HG03097 (cell line): ENCODE results near the gene STUB1.

Experiments used
- ATAC-seq: cut with Tn5 transposase; IDR thresholded peaks from one replicate; pipeline ENCODE4 v1.9.1; 2021; ENCODE audit not compliant: unreplicated experiment, low FRiP score

STUB1 gene

DNA sequence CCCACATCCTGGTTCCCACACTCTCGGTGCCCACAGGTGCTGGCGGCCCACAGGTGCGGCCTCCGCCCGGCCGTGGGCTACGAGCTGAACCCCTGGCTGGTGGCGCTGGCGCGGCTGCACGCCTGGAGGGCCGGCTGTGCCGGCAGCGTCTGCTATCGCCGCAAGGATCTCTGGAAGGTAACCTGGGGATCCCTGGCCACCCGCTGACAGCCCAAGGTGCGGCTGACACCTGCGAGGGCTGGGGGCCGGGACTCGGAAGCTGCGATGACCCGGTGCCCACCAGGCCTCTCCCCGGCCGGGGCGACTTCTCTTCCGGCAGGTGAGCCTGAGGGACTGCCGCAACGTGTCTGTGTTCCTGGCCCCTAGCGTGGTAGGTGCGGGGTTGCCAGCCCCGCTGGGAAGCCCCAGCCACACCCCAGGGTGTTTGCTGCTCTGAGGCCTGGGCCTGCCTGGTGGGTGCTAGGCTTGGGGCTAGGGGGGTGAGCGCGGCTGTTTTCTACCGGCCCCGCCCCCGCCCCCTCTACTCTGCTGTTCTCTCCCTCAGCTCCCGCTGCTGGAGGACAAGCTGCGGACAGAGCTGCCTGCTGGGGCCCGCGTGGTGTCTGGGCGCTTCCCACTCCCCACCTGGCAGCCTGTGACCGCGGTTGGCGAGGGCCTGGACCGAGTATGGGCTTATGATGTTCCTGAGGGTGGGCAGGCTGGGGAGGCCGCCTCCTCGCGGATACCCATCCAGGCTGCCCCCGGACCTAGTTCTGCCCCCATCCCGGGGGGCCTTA is 41.7 kb downstream of the STUB1 start:
- no peak for ATAC-seq

GRCh38 chr16:722835-723633 is 42.8 kb downstream of the STUB1 start:
- no peak for ATAC-seq

DNA sequence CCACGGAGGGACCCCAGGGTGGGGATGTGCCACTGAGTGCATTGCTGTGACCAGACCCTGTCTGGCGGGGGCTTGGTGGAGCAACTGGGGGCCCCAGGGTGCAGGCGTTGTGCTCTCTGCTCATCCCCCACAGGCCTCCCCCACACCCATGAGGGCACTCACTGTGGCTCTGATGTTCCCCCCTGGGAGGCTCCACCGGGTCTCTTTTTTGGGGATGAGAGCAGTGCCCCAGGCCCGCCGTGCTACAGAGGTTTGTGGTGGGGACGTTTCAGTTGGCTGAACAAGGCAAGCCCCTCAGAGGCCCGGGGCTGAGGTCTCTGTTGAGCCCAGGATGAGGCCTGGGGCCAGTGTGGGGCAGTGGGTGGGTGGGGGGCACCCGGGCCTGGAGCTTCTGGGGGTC is 43.5 kb downstream of the STUB1 start:
- no peak for ATAC-seq

- no peak for ATAC-seq
Observed at GRCh38 chr16:724188-725040, 44.2 kb downstream of the STUB1 start.

DNA sequence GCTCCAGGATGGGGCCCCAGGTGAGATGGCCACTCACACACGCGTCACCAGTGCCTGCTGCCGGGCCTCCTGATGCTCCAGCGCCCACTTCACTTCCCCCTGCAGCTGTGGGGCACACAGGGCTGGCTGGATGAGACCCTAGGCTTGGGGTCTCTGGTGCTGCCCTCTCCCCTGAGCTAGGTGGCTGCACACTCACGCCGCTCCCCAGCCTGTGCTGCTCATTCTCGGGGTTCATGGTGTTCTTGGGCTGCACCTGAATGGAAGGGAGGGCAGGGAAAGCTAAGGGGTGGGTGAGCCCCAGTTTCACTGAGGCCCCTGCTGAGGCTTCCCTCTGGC is 44.8 kb downstream of the STUB1 start:
- no peak for ATAC-seq

DNA sequence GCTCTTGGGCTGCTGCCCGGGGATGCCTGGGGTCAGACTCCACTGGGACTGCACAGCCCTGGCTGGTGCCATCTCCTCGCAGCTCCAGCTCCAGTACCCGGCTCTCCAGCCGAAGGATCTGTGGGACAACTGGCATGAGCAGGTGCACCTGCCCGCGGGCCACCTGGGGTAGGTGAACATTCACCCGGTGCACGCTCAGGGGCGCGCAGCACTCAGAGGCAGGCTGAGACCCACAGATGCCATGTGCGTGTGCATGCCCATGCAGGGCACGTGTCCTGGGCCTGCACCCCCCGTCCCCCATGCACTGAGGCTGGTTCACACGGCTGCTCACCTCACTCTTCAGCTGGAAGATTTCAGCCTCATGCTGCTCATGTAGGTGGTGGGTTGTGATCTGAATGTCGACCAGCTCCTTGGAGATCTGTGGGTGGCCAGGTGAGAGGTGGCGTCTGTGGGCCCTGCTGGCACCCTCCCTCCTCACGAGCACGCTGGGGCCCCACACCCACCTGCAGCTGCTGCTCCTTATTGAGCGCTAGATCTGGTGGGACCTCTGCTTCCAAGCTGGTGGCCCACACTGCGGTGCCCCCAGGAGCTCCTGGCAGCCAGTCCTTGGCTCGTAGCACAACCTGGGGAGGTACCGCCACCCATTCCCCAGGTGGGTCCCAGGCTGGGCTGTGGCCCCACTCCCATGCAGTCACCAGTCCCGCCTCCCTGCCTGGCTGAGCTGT is 45.4 kb downstream of the STUB1 start:
- no peak for ATAC-seq

DNA sequence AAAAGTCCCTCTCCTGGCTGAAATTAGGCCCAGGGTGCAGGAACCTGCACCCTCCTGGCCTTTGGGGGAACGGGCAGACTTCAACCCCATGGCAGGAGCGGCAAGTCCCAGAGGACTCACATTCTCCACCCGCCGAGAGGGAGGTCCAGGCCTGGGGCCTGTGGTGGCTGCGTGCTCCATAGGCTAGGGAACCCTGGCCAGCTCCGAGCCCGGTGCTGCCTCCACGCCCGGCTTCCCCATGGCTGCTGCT is 45.9 kb downstream of the STUB1 start:
- ATAC-seq: no peak

- ATAC-seq: no peak
Observed at GRCh38 chr16:726438-727290, 46.5 kb downstream of the STUB1 start, which contains the start of the genes CCDC78 and HAGHL. TSS of gene CCDC78 (minus strand) at chr16:726443. CDS start at chr16:726367, 76 bp downstream. TSS of gene HAGHL (plus strand) at chr16:727106. CDS start at chr16:727510, 404 bp downstream.

DNA sequence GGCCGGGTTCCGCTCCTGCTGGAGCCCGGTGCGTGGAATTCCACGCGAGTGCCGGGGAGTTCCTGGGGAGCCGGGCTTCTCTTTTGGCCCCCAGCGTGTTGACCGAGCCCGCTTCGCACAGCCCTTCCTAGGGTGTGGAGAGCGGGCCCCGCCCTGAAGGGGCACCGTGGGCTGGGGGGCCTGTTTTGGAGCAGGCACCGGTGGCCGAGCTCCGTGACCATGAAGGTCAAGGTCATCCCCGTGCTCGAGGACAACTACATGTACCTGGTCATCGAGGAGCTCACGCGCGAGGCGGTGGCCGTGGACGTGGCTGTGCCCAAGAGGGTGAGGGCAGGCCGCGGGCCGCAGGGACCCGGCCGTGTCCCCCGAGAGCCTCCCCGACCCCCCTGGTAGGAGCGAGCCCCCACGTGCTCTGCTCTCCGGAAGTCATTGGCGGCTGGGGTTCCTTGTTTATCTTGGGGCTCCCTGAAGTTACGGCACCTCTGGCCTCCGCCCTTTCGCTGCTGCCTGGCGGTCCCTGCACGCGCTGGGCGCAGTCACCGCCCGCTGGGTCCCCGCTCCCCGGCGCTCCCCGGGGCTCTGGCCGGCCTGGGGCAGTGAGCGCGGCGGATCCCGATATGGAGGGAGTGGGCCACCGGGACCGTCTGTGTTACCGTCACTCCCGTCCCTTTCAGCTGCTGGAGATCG is 47.2 kb downstream of the STUB1 start:
- ATAC-seq: no peak

GRCh38 chr16:728131-728889 is 48.1 kb downstream of the STUB1 start:
- ATAC-seq: peak; percentile 25

DNA sequence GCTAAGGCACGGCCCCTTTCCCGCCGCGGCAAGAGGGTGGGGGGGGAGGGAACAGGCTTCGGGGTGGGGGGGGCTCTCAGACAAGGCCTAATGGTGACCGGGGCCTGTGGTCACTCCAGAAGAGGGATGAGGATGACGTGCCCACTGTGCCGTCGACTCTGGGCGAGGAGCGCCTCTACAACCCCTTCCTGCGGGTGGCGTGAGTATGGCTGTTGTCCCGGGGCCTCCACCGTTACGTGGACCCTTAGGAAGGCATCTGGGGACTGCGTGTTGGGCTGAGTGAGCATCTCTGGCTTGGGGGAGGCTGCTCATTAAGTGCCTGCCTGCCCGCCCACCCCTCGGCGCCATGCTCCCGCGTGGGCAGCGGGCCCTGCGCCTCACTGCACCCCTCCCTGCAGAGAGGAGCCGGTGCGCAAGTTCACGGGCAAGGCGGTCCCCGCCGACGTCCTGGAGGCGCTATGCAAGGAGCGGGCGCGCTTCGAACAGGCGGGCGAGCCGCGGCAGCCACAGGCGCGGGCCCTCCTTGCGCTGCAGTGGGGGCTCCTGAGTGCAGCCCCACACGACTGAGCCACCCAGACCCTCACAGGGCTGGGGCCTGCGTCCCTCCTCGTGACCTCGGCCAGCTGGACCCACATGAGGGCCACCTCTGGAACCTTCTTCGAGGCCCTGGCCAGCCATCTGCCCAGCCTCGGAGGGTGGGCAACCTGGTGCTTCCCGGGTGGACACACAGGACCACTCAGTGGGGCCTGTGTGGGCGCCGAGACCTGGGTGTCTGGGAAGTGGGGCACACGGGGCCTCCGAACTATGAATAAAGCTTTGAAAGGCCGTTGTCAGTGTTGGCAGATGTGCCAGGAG is 48.9 kb downstream of the STUB1 start:
- ATAC-seq: no peak

GRCh38 chr16:729768-730665 is 49.8 kb downstream of the STUB1 start:
- ATAC-seq: no peak

DNA sequence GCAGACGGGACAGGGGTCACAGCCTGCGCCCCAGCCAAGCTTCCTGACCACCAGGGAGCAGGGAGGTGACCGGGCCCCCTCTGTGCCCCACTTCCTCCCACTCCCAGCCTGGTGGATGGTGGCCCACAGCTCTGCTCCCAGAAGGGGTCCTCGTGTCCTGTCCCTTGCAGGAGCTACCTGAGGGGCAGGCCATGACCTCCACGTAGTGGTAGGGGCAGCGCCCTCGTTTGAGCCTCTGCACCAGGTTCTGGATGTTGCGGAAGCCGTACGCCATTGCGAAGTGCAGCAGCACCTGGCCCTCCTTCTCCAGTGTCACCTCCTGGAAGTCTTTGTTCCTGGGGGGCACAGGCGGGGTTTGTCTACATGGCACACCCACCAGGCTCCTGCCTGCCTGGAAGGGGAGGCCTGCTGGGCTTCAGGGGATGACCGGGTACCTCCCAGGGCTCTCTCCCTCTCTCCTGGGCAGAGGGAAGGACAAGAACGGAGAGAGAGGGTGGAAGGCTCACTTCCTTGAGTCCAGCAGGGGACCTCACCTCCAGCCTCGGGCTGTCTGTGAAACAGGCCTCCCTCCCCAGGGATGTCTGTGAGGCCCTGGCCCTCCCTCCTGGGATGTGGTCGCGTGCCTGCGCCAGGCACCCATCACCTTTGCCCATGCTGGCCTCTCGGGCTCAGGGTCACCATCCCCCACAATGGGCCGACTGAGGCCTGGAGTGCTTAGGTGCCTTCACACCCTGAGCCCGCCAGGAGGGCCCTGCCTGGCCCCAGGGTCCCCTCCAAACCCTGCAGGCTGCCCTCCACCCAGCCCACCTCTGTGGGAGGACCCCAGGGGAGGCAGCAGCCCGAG is 50.7 kb downstream of the STUB1 start:
- no peak for ATAC-seq

DNA sequence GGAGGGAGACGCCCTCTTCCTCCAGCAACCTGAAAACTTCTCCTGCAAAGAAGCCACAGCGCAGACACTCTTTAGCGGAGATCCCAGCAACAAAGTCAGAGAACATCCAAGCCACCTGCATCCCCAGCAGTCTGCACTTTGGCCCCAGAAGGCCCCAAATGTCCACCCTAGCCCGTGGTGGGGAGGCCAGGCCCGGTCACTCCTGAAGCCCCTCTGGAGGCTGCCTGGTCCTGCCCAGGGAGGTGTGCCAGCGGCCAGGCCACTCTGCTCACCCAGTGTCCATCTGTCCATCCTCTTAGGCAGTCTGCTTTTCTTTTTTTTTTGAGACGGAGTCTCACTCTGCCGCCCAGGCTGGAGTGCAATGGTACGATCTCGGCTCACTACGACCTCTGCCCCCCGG is 52.1 kb downstream of the STUB1 start:
- no peak for ATAC-seq
